Adrenal gland (tissue), 12 donors: ENCODE data around the gene ISOC1. TPM values are rescaled to one million over a fixed set of nuclear protein-coding genes. Genes with fewer than 3 reads are reported as not detected.
A peak's percentile ranks its signal among the peaks of the same experiment; 100 is the strongest.

Experiments
- DNase-seq, 7 donors: peaks; one replicate each; pipeline ENCODE4 v3.0.0-alpha.2; 2019 to 2020
- H3K27ac ChIP-seq, 5 donors: fragments of 200-600 bp; sonication (generic) in 4 of 5; 1 replicate in 3 of 5; 2 replicates in 2 of 5; pipeline versions ENCODE4 v1.5.1 to v1.8.0; 2016 to 2020; ENCODE audit warnings: mild to moderate bottlenecking in 1 of 5
- H3K27me3 ChIP-seq: fragments of 200-600 bp; 2 replicates; pipeline ENCODE4 v1.8.0; 2021
- H3K36me3 ChIP-seq, 2 donors: fragments of 200-600 bp; replicated peaks in 1 of 2; 1 replicate in 1 of 2; 2 replicates in 1 of 2; pipeline versions ENCODE4 v1.5.1 to v1.8.0; 2018 to 2022
- H3K4me1 ChIP-seq, 2 donors: fragments of 200-600 bp; replicated peaks in 1 of 2; 1 replicate in 1 of 2; 2 replicates in 1 of 2; pipeline versions ENCODE4 v1.5.1 to v1.8.0; 2018 to 2021
- H3K4me3 ChIP-seq, 4 donors: fragments of 200-600 bp; sonication (generic) in 3 of 4; one replicate each; pipeline ENCODE4 v1.5.1; 2016 to 2018
- H3K9me3 ChIP-seq, 3 donors: fragments of 200-600 bp; sonication (generic) in 1 of 3; replicated peaks in 1 of 3; 1 replicate in 2 of 3; 2 replicates in 1 of 3; pipeline versions ENCODE4 v1.5.1 to v1.8.0; 2016 to 2021
- POLR2A ChIP-seq, 2 donors: fragments of 450-650 bp; IDR thresholded peaks; one replicate each; pipeline ENCODE4 v1.6.1; 2017; ENCODE audit warnings: antibody characterized with exemption in 2 of 2, mild to moderate bottlenecking in 2 of 2, moderate library complexity in 1 of 2
- WGBS, 4 donors: extraction: QIAGEN DNeasy Blood & Tissue Kit in 2 of 4; methylation state at CpG; one replicate each; pipeline versions ENCODE4 v1.1.5 to v1.1.7; 2013 to 2017; 5-methylcytosine and 5-hydroxymethylcytosine counted together
- intact Hi-C, 2 donors: fragments of 100-400 bp; cut with DNase I; formaldehyde crosslinking; loops; one replicate each; pipeline versions ENCODE4 v1.14.1 to v1.15.0; 2022 to 2023
- polyA plus RNA-seq, 3 donors: library from polyadenylated mRNA; stranded (reverse); fragments of 200-250 nt in 2 of 3; fragments of 350-450 nt in 1 of 3; fragmentation: Illumina TruSeq in 1 of 3; extraction: RNeasy Lipid Tissue Mini Kit (QIAGEN cat#74804) in 1 of 3; gene quantifications; one replicate each; pipeline ENCODE4 v1.2.3, GENCODE V29; 2013 to 2014
- total RNA-seq, 9 donors: library from RNA; depleted of rRNA in 4 of 9; stranded (reverse); fragments of >200 nt in 4 of 9; fragments of 120-200 nt in 1 of 9; fragmentation: NEBNext Ultra II Directional in 1 of 9; extraction: Animal tissue kit (Norgen Biotek cat#: 25700) in 1 of 9; gene quantifications; one replicate each; pipeline versions ENCODE4 v1.1.0 to v1.2.4, GENCODE V29; 2013 to 2023
- TF ChIP-seq, protein P1 (sequence below), 6 experiments: fragments of 450-650 bp in 4 of 6; fragments of 200-600 bp in 2 of 6; sonication (generic) in 1 of 6; IDR thresholded peaks; 1 replicate in 5 of 6; 2 replicates in 1 of 6; pipeline versions ENCODE4 v1.5.1 to v1.8.0; 2016 to 2021; ENCODE audit warnings: antibody characterized with exemption in 6 of 6, mild to moderate bottlenecking in 2 of 6, moderate library complexity in 1 of 6
- donor health status: healthy with polysubstance abuse.
- donor health status: Bipolar disorder and iron deficiency.
- donor health status: DM: yes; HTN: yes; CAD: no.
- donor health status: DM: no; HTN: no; CAD: no.
- donor health status: DM: no; HTN: no; CAD: no.
- donor health status: DM: yes; HTN: yes; CAD: no.

Gene ISOC1
- total and polyA plus RNA-seq, 12 donors: 7.6 to 56.6 (median 34.6) TPM

DNA sequence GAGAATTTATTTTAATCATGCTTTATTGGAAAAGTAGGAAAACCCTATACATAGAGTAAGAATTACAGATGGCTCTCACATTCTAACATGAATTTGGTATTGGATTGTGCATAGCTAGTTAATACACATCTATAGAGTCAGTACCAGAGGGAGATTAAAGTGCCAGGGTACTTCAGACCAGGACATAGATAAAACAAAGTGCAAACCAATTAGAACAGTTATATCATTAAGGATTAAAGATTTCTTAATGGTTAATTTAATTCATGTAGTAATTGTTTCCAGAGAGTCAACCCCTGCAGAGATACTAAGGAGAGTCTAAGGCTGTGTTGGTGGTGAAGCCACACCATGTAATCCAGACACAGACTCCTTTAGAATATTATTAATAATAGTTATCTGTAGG, 8.8 kb downstream of the ISOC1 start:
- no peaks in the 10 kb centered on the region for H3K27me3 ChIP-seq
- TF ChIP-seq, protein P1, sequence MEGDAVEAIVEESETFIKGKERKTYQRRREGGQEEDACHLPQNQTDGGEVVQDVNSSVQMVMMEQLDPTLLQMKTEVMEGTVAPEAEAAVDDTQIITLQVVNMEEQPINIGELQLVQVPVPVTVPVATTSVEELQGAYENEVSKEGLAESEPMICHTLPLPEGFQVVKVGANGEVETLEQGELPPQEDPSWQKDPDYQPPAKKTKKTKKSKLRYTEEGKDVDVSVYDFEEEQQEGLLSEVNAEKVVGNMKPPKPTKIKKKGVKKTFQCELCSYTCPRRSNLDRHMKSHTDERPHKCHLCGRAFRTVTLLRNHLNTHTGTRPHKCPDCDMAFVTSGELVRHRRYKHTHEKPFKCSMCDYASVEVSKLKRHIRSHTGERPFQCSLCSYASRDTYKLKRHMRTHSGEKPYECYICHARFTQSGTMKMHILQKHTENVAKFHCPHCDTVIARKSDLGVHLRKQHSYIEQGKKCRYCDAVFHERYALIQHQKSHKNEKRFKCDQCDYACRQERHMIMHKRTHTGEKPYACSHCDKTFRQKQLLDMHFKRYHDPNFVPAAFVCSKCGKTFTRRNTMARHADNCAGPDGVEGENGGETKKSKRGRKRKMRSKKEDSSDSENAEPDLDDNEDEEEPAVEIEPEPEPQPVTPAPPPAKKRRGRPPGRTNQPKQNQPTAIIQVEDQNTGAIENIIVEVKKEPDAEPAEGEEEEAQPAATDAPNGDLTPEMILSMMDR (IDR thresholded peaks at IDR 0.05): no peak
- TF ChIP-seq POLR2A (IDR thresholded peaks at IDR 0.05): no peak
- H3K4me1 ChIP-seq: peaks cover 0 to 6% of the 10 kb centered on the region in 2 donors
- H3K4me3 ChIP-seq: no peak overlapping the region
- H3K27ac ChIP-seq: no peak overlapping the region
- DNase-seq: no peak
- H3K9me3 ChIP-seq: no peaks in the 10 kb centered on the region
- H3K36me3 ChIP-seq: no peaks in the 10 kb centered on the region
- intact Hi-C loops: no loop called here

DNA sequence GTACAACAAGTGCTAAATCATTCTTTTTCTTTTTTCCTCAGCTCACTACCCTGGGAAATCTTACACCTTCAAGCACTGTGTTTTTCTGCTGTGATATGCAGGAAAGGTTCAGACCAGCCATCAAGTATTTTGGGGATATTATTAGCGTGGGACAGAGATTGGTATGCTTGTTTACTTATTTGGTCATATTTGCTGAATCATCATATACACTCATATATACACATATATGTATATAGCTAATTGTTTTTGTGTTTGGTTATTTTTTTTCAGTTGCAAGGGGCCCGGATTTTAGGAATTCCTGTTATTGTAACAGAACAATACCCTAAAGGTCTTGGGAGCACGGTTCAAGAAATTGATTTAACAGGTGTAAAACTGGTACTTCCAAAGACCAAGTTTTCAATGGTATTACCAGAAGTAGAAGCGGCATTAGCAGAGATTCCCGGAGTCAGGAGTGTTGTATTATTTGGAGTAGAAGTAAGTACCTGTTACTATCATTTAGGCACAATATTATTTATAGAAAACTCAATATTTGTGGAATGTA, 10.4 kb downstream of the ISOC1 start:
- H3K4me3 ChIP-seq: no peak overlapping the region
- TF ChIP-seq POLR2A (IDR thresholded peaks at IDR 0.05): no peak
- TF ChIP-seq, protein P1 (IDR thresholded peaks at IDR 0.05): no peak
- H3K27ac ChIP-seq: no peak overlapping the region
- intact Hi-C loops: no loop called here
- H3K36me3 ChIP-seq: no peaks in the 10 kb centered on the region
- H3K4me1 ChIP-seq: no peaks in the 10 kb centered on the region
- no peaks in the 10 kb centered on the region for H3K9me3 ChIP-seq
- WGBS, 4 donors: 89 to 96% (median 94%) methylated on average over 5 of the region's 5 CpGs
- no peaks in the 10 kb centered on the region for H3K27me3 ChIP-seq
- DNase-seq: no peak

DNA sequence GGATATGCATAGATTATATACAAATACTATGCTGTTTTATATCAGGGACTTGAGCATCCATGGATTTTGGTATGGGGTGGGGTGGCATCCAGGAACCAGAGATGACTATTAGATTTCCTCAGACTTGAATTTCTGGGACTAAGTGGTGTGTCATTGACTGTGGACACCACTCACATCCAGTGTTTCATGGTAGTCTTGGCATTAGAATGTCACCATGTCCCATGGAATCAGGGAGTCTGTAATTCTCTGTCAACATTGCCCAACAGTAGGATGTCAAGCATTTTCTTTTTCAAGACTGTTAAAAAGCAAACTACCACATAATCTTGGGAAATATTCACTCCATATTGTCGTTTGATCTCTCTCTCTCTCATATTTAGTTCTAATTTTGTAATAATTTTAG, 13.1 kb downstream of the ISOC1 start:
- 93 to 100% (median 96%) methylated on average over 1 of the region's 1 CpG for WGBS, 4 donors
- Histone ChIP-seq H3K27ac (no peak overlapping the region), H3K36me3 (no peaks in the 10 kb centered on the region), H3K4me1 (peaks cover 0 to 4% of the 10 kb centered on the region in 2 donors), H3K27me3 (no peaks in the 10 kb centered on the region), H3K9me3 (no peaks in the 10 kb centered on the region), H3K4me3 (no peak overlapping the region)
- TF ChIP-seq POLR2A (IDR thresholded peaks at IDR 0.05): no peak
- TF ChIP-seq, protein P1 (IDR thresholded peaks at IDR 0.05): no peak
- DNase-seq: no peak
- intact Hi-C loops: no loop called here

DNA sequence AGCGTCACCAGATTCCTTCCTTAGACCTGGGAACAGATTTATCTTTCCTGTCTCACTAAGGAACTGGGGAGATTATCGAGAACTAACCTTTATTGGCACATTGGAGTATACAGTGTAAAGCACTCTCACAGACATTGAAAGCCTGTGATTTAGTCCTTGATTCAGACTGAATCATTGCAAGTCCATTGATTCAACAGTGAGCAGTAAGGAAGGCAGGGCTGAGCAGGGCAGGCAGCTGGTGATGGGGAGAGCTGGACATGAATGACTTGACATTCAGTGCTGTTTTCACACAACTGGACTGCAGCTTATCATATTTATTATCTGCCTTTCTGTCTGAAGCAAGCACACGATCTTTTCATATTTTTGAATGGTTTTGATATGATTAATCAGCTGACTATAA, 16.2 kb downstream of the ISOC1 start:
- WGBS, 4 donors: 47 to 61% (median 52%) methylated on average over 3 of the region's 3 CpGs
- H3K9me3 ChIP-seq: no peaks in the 10 kb centered on the region
- H3K36me3 ChIP-seq: no peaks in the 10 kb centered on the region
- no peak overlapping the region for H3K27ac ChIP-seq
- no peaks in the 10 kb centered on the region for H3K27me3 ChIP-seq
- H3K4me1 ChIP-seq: peaks cover 0 to 4% of the 10 kb centered on the region in 2 donors
- TF ChIP-seq, protein P1 (IDR thresholded peaks at IDR 0.05): no peak
- no peak for TF ChIP-seq POLR2A (IDR thresholded peaks at IDR 0.05)
- H3K4me3 ChIP-seq: no peak overlapping the region
- intact Hi-C loops: no loop called here
- DNase-seq: peak in 1 of 7 donors; percentile 13
